A549 (cell line): Measurements from ENCODE around the gene ODF4.

Experiments
- CBX8 ChIP-seq: fragments of 200-600 bp; sonication (generic); IDR thresholded peaks from 2 replicates; pipeline ENCODE4 v1.6.1; 2016
- CTCF ChIP-seq: fragments of >200 bp; sonication (Bioruptor Twin); formaldehyde crosslinking; IDR thresholded peaks from 3 replicates; pipeline ENCODE4 v1.5.1; 2016
- EP300 ChIP-seq, 2 experiments: fragments of >200 bp; sonication (Bioruptor Twin); formaldehyde crosslinking; IDR thresholded peaks; 2 replicates in 1 of 2; 3 replicates in 1 of 2; pipeline ENCODE4 v1.6.1; 2016 to 2017
- HOXA7 ChIP-seq: fragments of 250-450 bp; sonication (Bioruptor Pico); IDR thresholded peaks from 2 replicates; pipeline ENCODE4 v1.5.0; 2020; ENCODE audit warnings: mild to moderate bottlenecking, moderate library complexity
- JUNB ChIP-seq: fragments of >200 bp; sonication (Bioruptor Twin); formaldehyde crosslinking; IDR thresholded peaks from 2 replicates; pipeline ENCODE4 v1.6.1; 2016
- MAX ChIP-seq: IDR thresholded peaks from 2 replicates; pipeline ENCODE4 v1.6.1; 2012
- POLR2A ChIP-seq: IDR thresholded peaks from 2 replicates; pipeline ENCODE4 v1.6.1; 2012; ENCODE audit warnings: mild to moderate bottlenecking, low read length
- RAD21 ChIP-seq, 2 experiments: fragments of >200 bp in 1 of 2; sonication (Bioruptor Twin) in 1 of 2; formaldehyde crosslinking in 1 of 2; IDR thresholded peaks in 1 of 2; conservative IDR thresholded peaks in 1 of 2; 2 replicates in 1 of 2; 3 replicates in 1 of 2; pipeline ENCODE4 v1.6.1; 2012 to 2018; ENCODE audit warnings: inconsistent platforms in 1 of 2
- USF2 ChIP-seq: fragments of 450-650 bp; IDR thresholded peaks from 2 replicates; pipeline ENCODE4 v1.6.1; 2014; ENCODE audit warnings: antibody characterized with exemption

DNA sequence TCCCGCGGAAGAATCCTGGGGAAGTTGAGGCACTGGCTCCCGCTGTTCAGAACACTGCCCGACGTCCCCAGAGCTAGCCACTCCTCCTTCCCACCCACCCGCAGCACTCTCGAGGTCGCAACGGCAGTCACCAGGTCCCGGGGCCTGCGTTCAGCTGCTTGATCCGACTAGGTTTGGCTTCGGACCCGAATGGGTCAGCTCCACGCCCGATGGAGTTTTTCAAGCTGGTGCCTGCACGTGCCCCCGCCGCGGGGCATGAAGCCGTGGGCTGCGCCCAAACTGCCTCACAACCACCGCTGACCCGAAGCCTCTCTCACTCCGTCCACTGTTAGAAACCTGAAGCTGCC lies 12.4 kb upstream of the ODF4 start:
- TF ChIP-seq CTCF (no peak), CBX8 (no peak), HOXA7 (CRISPR knock-in tag) (no peak), USF2 (no peak), JUNB (no peak), MAX (no peak), POLR2A (no peak), RAD21 (conservative IDR thresholded peaks at IDR 0.05 in 1 of 2, IDR thresholded peaks at IDR 0.05 in 1 of 2) (no peak), EP300 (IDR thresholded peaks at IDR 0.05) (no peak)
